DND-41 (cell line): Measurements from ENCODE around the gene LFNG.

Experiments used
- CTCF ChIP-seq: IDR thresholded peaks from 2 replicates; pipeline ENCODE4 v1.5.1; 2012; ENCODE audit warnings: borderline replicate concordance, low read length, moderate library complexity, mild to moderate bottlenecking; ENCODE audit not compliant: poor library complexity, severe bottlenecking; ENCODE audit errors: extremely low read depth
- EZH2 ChIP-seq: IDR thresholded peaks from 3 replicates; pipeline ENCODE4 v1.6.1; 2012; ENCODE audit warnings: borderline replicate concordance, low read depth, mild to moderate bottlenecking, moderate library complexity, low read length, inconsistent platforms; ENCODE audit not compliant: severe bottlenecking

DNA sequence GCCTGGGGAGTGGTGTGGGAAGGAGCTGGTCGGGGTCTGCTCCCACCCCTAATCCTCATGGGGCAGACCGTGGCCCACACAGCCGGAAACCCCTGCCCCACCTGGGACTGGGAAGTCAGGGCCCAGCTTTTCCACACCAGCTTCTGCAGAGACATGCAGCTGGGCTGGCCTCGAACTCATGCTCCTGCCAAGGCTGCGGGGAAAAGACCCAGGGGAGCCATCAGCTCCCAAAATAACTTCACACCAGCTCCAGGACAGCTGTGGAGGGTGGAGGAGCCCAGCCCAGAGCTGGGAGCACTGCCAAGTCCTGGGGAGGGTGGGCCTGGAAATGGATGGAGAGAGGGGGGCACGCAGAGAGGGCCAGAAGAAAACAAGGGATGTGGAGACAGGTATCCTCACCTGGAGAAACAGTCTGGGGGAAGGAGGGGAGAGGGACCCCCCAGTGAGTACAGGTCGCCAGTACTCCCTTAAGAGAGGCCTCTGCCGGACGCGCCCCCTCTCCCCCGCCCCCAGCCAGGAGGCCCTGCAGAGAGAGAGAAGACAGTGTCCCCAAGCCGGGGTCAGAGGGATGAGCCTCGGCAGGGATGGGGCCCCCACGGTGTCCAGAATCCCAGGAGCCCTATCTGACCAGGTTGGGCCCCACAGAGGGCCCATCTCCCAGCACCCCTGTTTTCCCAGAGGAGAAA lies 31.8 kb upstream of the LFNG start:
- no peak for TF ChIP-seq CTCF
- TF ChIP-seq EZH2: no peak
